Measurements from ENCODE around the gene COQ9.
A peak's percentile ranks its signal among the peaks of the same experiment; 100 is the strongest.
"Not testable (repeated sequence)": the region's sequence is repeated elsewhere in the genome, so short reads cannot be mapped to it uniquely, and the experiment has no call there.

COQ9 gene, protein sequence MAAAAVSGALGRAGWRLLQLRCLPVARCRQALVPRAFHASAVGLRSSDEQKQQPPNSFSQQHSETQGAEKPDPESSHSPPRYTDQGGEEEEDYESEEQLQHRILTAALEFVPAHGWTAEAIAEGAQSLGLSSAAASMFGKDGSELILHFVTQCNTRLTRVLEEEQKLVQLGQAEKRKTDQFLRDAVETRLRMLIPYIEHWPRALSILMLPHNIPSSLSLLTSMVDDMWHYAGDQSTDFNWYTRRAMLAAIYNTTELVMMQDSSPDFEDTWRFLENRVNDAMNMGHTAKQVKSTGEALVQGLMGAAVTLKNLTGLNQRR

DNA sequence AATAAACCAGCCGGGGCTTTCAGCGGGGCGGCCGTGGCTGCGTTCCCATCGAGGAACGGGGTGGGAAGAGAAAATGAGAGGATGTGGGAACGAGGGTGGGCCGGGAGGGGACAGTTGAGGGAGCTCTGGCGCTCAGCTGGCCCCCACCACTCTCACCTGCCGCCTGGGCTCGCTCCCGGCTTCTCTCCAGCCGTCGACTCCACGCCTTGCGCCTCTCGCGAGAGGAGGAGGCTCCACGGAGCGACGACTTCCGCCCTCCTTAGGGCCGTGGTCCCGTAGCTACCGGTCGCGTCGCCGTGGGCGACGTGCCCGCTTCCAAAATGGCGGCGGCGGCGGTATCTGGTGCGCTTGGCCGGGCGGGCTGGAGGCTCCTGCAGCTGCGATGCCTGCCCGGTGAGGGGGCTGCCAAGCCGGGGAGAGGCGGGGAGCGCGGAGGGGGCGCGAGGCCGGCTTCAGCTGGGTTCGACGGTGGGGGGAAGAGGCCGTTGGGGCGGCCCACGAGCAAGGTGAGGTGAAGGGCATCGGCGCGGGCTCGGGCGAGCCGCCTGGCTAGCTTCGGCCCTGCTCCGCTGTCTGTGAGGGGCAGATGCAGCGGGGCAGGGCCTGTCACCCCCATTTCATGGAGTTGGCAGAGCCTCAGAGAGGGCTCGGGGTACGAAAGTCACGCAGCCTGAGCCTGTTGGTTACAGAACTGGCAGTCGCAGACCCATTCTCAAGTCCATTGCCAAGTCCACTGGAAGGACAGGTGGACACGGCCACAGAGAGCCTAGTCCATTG lies at the start of gene COQ9, which contains the start of gene CIAPIN1:
COQ9 (plus strand) TSS at position 294 of the 777 bp plus-strand sequence; CDS start at position 321, 27 bp downstream.
CIAPIN1 (minus strand) TSS at position 200 of the 777 bp plus-strand sequence. CDS start 6,457 bp downstream, outside the sequence.
- H3K36me3 Mint-ChIP-seq: peaks cover 12% of the 10 kb centered on the region
- H3K9me3 Mint-ChIP-seq: no peaks in the 10 kb centered on the region
- H3K4me1 Mint-ChIP-seq: peaks cover 38% of the 10 kb centered on the region
- H3K4me3 Mint-ChIP-seq: peak within 1 kb of the TSS; percentile 94
- H3K27ac Mint-ChIP-seq: peak within 1 kb of the TSS; percentile 89
- no peaks in the 10 kb centered on the region for H3K27me3 Mint-ChIP-seq
- CTCF ChIA-PET: interaction anchor here (1.1 to 3.0 kb wide), 4 partner anchors 13 to 73 kb away, joined by 6 to 25 read pairs (median 10); partner anchors contain the start of gene POLR2C
- peak; percentile 97 for DNase-seq

DNA sequence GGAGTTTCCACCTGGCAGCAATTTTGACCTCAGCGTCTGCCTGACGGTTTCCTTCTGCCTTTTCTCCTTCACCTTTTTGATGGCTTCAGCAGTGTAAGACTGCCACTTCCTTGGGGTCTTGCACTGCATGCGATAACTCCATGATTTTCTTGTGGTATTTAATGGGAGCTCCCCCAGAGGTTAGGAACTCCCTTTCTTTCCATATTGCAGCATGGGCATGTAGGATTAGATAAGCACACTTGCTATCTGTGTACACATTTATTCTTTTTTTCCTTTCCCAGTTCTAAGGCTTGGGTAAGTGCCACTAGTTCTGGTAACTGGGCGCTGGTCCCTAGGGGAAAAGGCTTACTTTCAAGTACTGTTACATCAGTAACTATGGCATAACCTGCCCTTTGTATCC lies 49.8 kb upstream of the COQ9 start:
- H3K36me3 Mint-ChIP-seq, H3K9me3 Mint-ChIP-seq, H3K4me1 Mint-ChIP-seq, CTCF ChIA-PET, H3K4me3 Mint-ChIP-seq, H3K27ac Mint-ChIP-seq, DNase-seq: not testable (repeated sequence)
- peaks cover 15% of the 10 kb centered on the region for H3K27me3 Mint-ChIP-seq

DNA sequence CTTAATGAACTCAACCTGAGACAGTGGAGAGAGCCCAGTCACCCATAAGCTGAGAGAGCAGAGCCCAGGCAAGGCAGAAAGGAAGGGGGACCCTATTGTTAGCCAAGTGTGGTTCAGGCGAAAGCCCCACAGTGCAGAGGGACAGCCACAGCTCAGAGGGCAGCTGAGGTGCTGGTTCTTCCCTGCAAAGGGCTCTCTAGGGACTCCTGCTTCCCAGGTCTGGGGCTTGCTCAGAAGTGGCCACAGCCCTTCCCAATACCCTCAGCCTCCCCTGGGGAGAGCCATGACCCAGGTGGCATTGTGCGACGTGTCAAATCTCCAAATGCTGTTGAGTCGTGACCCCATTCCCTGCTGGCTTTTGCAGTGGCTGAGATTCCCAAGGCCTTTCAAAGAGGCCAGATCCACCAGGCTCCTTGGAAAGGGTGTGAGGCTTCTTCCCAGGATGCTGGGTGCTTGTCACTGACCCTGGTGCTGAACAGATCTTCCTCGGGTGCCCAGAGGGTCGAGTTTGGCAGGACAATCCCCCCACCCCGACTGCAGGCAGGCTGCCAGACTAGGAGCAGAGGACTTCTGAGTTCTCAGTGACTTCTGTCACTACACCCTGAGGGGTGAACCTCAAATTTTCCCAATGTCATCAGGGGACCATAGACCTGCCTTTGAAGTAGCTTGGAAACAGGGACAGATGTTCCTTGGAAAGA lies 45.2 kb upstream of the COQ9 start:
- Mint-ChIP-seq H3K27me3 (peaks cover 25% of the 10 kb centered on the region), H3K4me1 (no peaks in the 10 kb centered on the region), H3K36me3 (no peaks in the 10 kb centered on the region), H3K9me3 (no peaks in the 10 kb centered on the region), H3K4me3 (no peak overlapping the region), H3K27ac (no peak overlapping the region)
- CTCF ChIA-PET: interaction anchor here (0.6 to 0.8 kb wide), 2 partner anchors 15 to 1087 kb away, joined by 3 to 5 read pairs; no protein-coding TSS in a partner anchor
- no peak for DNase-seq

GRCh38 chr16:57403965-57404817 lies 43.1 kb upstream of the COQ9 start, which contains the start of gene CCL17:
TSS of gene CCL17 (plus strand) at chr16:57404767. CDS start at chr16:57413933, 9,166 bp downstream.
- Mint-ChIP-seq H3K4me3 (no peak within 1 kb of the TSS), H3K27me3 (peaks cover 25% of the 10 kb centered on the region), H3K27ac (no peak within 1 kb of the TSS), H3K9me3 (no peaks in the 10 kb centered on the region), H3K36me3 (no peaks in the 10 kb centered on the region), H3K4me1 (no peaks in the 10 kb centered on the region)
- CTCF ChIA-PET: interaction anchor here (1.1 to 3.1 kb wide), 3 partner anchors 13 to 103 kb away, joined by 3 to 17 read pairs (median 5); no protein-coding TSS in a partner anchor
- DNase-seq: no peak

- CTCF ChIA-PET: interaction anchor here (1.1 to 3.1 kb wide), 3 partner anchors 12 to 104 kb away, joined by 3 to 17 read pairs (median 5); no protein-coding TSS in a partner anchor
- Mint-ChIP-seq H3K27ac (no peak overlapping the region), H3K36me3 (no peaks in the 10 kb centered on the region), H3K4me3 (no peak overlapping the region), H3K4me1 (no peaks in the 10 kb centered on the region), H3K27me3 (peaks cover 25% of the 10 kb centered on the region), H3K9me3 (no peaks in the 10 kb centered on the region)
- DNase-seq: no peak
Measured at GRCh38 chr16:57405097-57405496, 42.2 kb upstream of the COQ9 start.

GRCh38 chr16:57406881-57407280 lies 40.4 kb upstream of the COQ9 start:
- DNase-seq: no peak
- Mint-ChIP-seq H3K9me3 (no peaks in the 10 kb centered on the region), H3K27me3 (peaks cover 21% of the 10 kb centered on the region), H3K27ac (no peak overlapping the region), H3K4me1 (no peaks in the 10 kb centered on the region), H3K4me3 (no peak overlapping the region), H3K36me3 (no peaks in the 10 kb centered on the region)
- CTCF ChIA-PET: no interaction called here

DNA sequence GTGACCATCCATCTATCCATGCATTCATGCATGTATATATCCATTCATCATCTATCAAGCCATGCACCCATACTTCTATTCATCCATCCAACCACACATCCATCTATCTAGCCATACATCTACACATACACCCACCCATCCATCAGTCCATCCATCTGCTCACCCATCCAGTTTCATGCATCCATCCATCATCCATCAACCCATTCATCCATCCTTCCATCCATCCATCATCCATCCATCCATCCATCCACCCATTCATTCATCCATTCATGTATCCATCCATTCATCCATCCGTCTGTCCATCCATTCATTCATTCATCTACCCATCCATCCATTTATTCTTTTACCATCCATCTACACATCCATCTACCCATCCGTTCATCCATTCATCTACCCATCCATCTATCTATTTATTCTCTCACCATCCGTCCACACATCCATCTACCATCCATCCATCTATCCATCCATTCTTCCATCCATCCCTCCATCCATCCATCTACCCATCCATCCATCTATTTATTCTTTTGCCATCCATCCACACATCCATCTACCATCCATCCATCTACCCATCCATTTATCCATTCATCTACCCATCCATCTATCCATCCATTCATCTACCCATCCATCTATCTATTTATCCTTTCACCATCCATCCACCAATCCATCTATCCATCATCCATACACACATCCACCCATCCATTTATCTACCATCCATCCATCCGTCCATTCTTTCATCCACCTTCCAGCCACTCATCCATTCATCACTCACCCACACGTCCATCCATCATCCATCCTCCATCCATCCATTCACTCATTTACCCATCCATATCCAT lies 39.5 kb upstream of the COQ9 start:
- Mint-ChIP-seq H3K9me3 (no peaks in the 10 kb centered on the region), H3K27ac (no peak overlapping the region), H3K36me3 (no peaks in the 10 kb centered on the region), H3K27me3 (peaks cover 16% of the 10 kb centered on the region), H3K4me1 (no peaks in the 10 kb centered on the region), H3K4me3 (no peak overlapping the region)
- DNase-seq: no peak
- CTCF ChIA-PET: no interaction called here

DNA sequence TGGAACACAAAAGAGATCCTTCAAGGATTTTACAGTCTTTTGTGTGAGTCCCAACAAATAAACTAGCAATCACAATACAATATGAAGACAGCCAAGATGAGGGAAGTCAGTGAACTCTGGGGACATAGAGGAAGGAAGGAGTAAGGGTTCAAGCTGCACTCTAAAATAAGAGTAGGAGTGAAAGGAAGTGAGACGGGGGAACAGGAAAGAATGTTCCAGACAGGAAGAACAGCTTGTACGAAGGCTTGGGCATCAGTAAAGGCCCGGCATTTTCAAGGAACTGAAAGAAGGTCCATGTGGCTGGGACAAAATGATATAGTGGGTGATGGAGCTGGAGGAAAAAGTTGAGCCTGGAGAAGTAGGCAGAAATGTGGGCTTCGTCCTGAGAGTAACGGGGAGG lies 38.2 kb upstream of the COQ9 start:
- no peaks in the 10 kb centered on the region for H3K4me1 Mint-ChIP-seq
- no peak for DNase-seq
- no peak overlapping the region for H3K4me3 Mint-ChIP-seq
- H3K27me3 Mint-ChIP-seq: peaks cover 17% of the 10 kb centered on the region
- H3K9me3 Mint-ChIP-seq: no peaks in the 10 kb centered on the region
- no peak overlapping the region for H3K27ac Mint-ChIP-seq
- CTCF ChIA-PET: interaction anchor here (1.3 to 1.5 kb wide), 3 partner anchors 8 to 109 kb away, joined by 5 read pairs; no protein-coding TSS in a partner anchor
- no peaks in the 10 kb centered on the region for H3K36me3 Mint-ChIP-seq

GRCh38 chr16:57409870-57410587 lies 37.2 kb upstream of the COQ9 start:
- CTCF ChIA-PET: interaction anchor here (1.3 to 1.5 kb wide), 2 partner anchors 9 to 110 kb away, joined by 5 read pairs; no protein-coding TSS in a partner anchor
- Mint-ChIP-seq H3K4me3 (no peak overlapping the region), H3K9me3 (no peaks in the 10 kb centered on the region), H3K36me3 (no peaks in the 10 kb centered on the region), H3K4me1 (no peaks in the 10 kb centered on the region), H3K27me3 (peaks cover 10% of the 10 kb centered on the region), H3K27ac (no peak overlapping the region)
- DNase-seq: no peak

GRCh38 chr16:57411362-57411976 lies 35.8 kb upstream of the COQ9 start:
- Mint-ChIP-seq H3K4me3 (no peak overlapping the region), H3K9me3 (no peaks in the 10 kb centered on the region), H3K27ac (no peak overlapping the region), H3K4me1 (no peaks in the 10 kb centered on the region), H3K36me3 (no peaks in the 10 kb centered on the region), H3K27me3 (peaks cover 12% of the 10 kb centered on the region)
- CTCF ChIA-PET: no interaction called here
- no peak for DNase-seq

DNA sequence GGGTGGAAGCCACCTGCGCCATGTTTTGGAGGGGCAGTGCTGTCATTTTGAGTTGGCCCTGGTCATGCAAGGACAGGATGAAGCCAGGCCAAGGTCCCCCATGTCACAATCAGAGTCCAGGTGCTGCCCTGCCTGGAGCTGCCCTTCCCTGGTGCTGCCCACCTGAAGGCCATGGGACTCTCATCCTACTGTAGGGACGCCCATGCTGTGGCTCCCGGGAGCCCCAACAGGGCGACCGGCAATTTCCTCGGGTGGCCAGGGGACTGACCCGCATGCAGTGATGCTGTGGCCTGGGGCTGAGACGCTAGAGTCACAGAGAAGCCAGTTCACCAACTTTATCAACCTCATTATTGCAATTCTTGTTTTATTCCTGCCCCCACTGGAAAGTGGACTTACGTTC lies 34.7 kb upstream of the COQ9 start:
- H3K36me3 Mint-ChIP-seq: no peaks in the 10 kb centered on the region
- H3K4me1 Mint-ChIP-seq: peaks cover 8% of the 10 kb centered on the region
- no peak overlapping the region for H3K4me3 Mint-ChIP-seq
- H3K27me3 Mint-ChIP-seq: peaks cover 18% of the 10 kb centered on the region
- CTCF ChIA-PET: interaction anchor here (1.1 to 2.1 kb wide), 3 partner anchors 69 to 111 kb away, joined by 3 to 16 read pairs (median 5); no protein-coding TSS in a partner anchor
- DNase-seq: no peak
- H3K27ac Mint-ChIP-seq: no peak overlapping the region
- H3K9me3 Mint-ChIP-seq: no peaks in the 10 kb centered on the region

DNA sequence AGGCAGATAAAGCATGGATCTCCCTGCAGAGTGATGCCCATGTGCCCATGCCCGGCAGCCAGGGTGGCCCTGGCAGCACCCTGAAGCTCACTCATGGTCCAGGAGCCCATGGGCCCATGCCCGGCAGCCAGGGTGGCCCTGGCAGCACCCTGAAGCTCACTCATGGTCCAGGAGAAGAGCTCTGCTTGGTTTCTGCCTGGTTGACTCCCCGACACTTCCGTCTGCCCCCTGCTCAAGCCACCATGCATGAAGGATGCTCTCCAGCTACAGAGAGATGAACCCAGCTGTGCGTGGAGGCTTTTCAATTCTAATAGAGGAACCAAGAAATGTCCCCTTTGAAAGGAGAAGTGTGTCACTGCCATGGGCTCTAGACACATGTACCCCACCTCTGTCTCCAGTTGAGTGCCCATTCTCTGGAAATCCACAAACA lies 34.0 kb upstream of the COQ9 start:
- Mint-ChIP-seq H3K27me3 (peaks cover 22% of the 10 kb centered on the region), H3K9me3 (no peaks in the 10 kb centered on the region), H3K27ac (no peak overlapping the region), H3K36me3 (no peaks in the 10 kb centered on the region), H3K4me1 (peaks cover 12% of the 10 kb centered on the region), H3K4me3 (no peak overlapping the region)
- CTCF ChIA-PET: interaction anchor here (1.1 to 2.1 kb wide), 4 partner anchors 70 to 112 kb away, joined by 3 to 16 read pairs (median 4); no protein-coding TSS in a partner anchor
- DNase-seq: no peak

All from activated naive CD4-positive, alpha-beta T cell treated with anti-CD3 and anti-CD28 coated beads, Interleukin-2, amount 10 ng/mL, durations not matched to agents 7 days and 5 days (primary cell).